Neutrophil (primary cell): ENCODE measurements around the gene SCML2.

Source experiments
- H3K27ac ChIP-seq: fragments of 200-600 bp; sonication (generic); 2 replicates; pipeline ENCODE4 v1.5.1; 2016; ENCODE audit warnings: mild to moderate bottlenecking, moderate library complexity
- H3K27me3 ChIP-seq: fragments of 200-600 bp; sonication (generic); 2 replicates; pipeline ENCODE4 v1.6.0; 2016; ENCODE audit warnings: mild to moderate bottlenecking
- H3K36me3 ChIP-seq: fragments of 200-600 bp; sonication (generic); 2 replicates; pipeline ENCODE4 v1.5.1; 2017
- H3K4me1 ChIP-seq, 2 experiments: fragments of 200-600 bp in 1 of 2; sonication (generic) in 1 of 2; 1 replicate in 1 of 2; 2 replicates in 1 of 2; pipeline versions ENCODE4 v1.5.1 to v1.6.1; 2013 to 2016; ENCODE audit warnings: low read depth in 1 of 2, low read length in 1 of 2, mild to moderate bottlenecking in 1 of 2, moderate library complexity in 1 of 2; ENCODE audit not compliant: control insufficient read depth in 1 of 2, insufficient read depth in 1 of 2
- H3K4me3 ChIP-seq, 2 experiments: fragments of 200-600 bp in 1 of 2; sonication (generic) in 1 of 2; 1 replicate in 1 of 2; 2 replicates in 1 of 2; pipeline ENCODE4 v1.5.1; 2013 to 2016; ENCODE audit warnings: low read depth in 1 of 2, low read length in 1 of 2, mild to moderate bottlenecking in 1 of 2, moderate library complexity in 1 of 2
- H3K9me3 ChIP-seq: fragments of 200-600 bp; sonication (generic); 2 replicates; pipeline ENCODE4 v1.5.1; 2016
- CTCF ChIP-seq: fragments of 200-600 bp; sonication (generic); IDR thresholded peaks from 2 replicates; pipeline ENCODE4 v1.5.1; 2016; ENCODE audit warnings: antibody characterized with exemption

Gene SCML2

DNA sequence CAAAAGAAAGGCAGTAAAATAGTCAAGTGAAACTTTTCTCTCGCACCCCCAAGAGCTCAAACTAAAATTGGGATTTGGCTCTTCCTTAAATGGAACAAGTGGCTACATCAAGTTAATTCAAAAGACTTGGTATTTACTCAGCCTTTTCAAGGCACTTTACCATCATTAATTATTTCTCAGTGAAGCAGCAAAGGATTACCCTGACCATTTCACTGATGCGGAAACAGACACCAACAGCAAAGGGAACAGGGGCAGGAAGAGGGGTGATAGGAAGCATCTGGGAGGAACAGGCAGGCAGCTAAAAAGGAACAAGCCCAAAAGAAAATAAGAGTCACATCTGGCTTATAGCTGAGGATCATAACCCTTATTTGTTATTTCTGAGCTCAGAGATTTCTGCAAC, 2.7 kb downstream of the SCML2 start:
- Histone ChIP-seq H3K27me3 (peaks cover 22% of the 10 kb centered on the region), H3K4me1 (peaks cover 7 to 8% of the 10 kb centered on the region in 2 experiments), H3K9me3 (no peaks in the 10 kb centered on the region), H3K36me3 (no peaks in the 10 kb centered on the region), H3K27ac (no peak overlapping the region), H3K4me3 (no peak overlapping the region)
- TF ChIP-seq CTCF, result no peak

GRCh38 chrX:18348047-18348446, 6.4 kb downstream of the SCML2 start:
- Histone ChIP-seq H3K4me1 (no peaks in the 10 kb centered on the region), H3K27me3 (peaks cover under 1% of the 10 kb centered on the region), H3K4me3 (no peak overlapping the region), H3K36me3 (no peaks in the 10 kb centered on the region), H3K27ac (no peak overlapping the region), H3K9me3 (no peaks in the 10 kb centered on the region)
- TF ChIP-seq CTCF, result no peak

- TF ChIP-seq CTCF, result no peak
- H3K9me3 ChIP-seq, result no peaks in the 10 kb centered on the region
- H3K36me3 ChIP-seq, result no peaks in the 10 kb centered on the region
Observed at GRCh38 chrX:18309401-18309800, 45.1 kb downstream of the SCML2 start.

DNA sequence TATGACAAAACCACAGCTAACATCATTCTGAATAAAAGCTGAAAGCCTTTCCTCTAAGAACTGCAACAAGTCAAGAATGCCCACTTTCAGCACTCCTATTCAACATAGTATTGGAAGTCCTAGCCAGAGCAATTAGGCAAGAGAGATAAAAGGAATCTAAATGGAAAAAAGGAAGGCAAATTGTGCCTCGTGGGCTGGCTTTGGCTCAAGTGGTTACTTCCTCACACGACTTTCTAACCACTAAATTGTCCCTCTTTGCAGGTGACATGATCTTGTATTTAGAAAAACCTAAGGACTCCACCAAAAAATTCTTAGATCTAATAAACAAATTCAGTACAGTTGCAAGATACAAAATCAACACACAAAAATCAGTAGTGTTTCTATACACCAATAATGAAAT, 57.2 kb downstream of the SCML2 start:
- no peak overlapping the region for H3K27ac ChIP-seq
- TF ChIP-seq CTCF, result no peak
- no peaks in the 10 kb centered on the region for H3K36me3 ChIP-seq
- H3K4me1 ChIP-seq, result no peaks in the 10 kb centered on the region
- H3K4me3 ChIP-seq, result no peak overlapping the region
- no peaks in the 10 kb centered on the region for H3K27me3 ChIP-seq
- H3K9me3 ChIP-seq, result no peaks in the 10 kb centered on the region

More at GRCh38 chrX:18309401-18309800, 45.1 kb downstream of the SCML2 start:
- H3K27me3 ChIP-seq, result no peaks in the 10 kb centered on the region
- no peak overlapping the region for H3K4me3 ChIP-seq
- H3K27ac ChIP-seq, result no peak overlapping the region
- H3K4me1 ChIP-seq, result no peaks in the 10 kb centered on the region

GRCh38 chrX:18294893-18295292, 59.6 kb downstream of the SCML2 start:
- Histone ChIP-seq H3K27me3 (no peaks in the 10 kb centered on the region), H3K27ac (no peak overlapping the region), H3K36me3 (no peaks in the 10 kb centered on the region), H3K4me3 (no peak overlapping the region), H3K9me3 (no peaks in the 10 kb centered on the region), H3K4me1 (no peaks in the 10 kb centered on the region)
- no peak for TF ChIP-seq CTCF

DNA sequence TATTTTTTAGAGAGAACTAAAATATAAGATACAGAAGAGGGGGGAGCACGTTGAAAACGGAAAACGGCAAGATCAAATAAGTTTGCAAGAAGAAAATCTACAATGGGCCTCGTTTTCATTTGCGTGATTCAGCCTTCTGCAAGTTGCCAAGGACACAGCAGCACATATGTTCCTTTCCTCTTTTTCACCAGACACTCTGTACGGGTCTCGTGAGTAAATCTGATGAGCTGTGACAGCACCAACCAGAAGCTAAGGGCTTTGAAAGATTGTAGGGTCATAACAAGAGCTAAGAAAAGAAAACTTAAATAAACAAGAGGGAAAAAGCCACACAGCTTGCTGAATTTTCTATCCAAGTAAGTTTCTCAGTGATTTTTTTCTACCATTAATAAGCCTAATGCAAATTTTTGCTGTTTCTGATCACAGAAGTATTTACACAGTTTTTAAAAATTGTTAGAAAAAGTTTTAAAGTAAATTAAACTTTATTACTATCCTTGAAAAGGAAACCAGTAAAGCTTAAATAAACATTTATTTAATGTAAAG, 63.4 kb downstream of the SCML2 start:
- Histone ChIP-seq H3K4me1 (no peaks in the 10 kb centered on the region), H3K9me3 (no peaks in the 10 kb centered on the region), H3K36me3 (no peaks in the 10 kb centered on the region), H3K27ac (no peak overlapping the region), H3K27me3 (no peaks in the 10 kb centered on the region), H3K4me3 (no peak overlapping the region)
- no peak for TF ChIP-seq CTCF
